ENCODE results near the gene SLC25A45. TPM values are rescaled to one million over a fixed set of nuclear protein-coding genes. Genes with fewer than 3 reads are reported as not detected.

The SLC25A45 gene
- total and polyA plus RNA-seq, 7 donors = 3.7 to 18.5 (median 7.0) TPM

- intact Hi-C loops (cut with DNase I) = loop anchor here in 1 of 2 donors (5.0 kb wide), 1 partner anchor 164 kb away; no protein-coding TSS in a partner anchor
- Histone ChIP-seq H3K4me1 (peaks cover 31% of the 10 kb centered on the region), H3K9me3 (no peaks in the 10 kb centered on the region), H3K27ac (no peak overlapping the region), H3K4me3 (no peak overlapping the region), H3K36me3 (ENCODE audit: insufficient read depth in 1 of 2, low read depth in 1 of 2) (peaks cover 0 to 6% of the 10 kb centered on the region in 2 donors), H3K27me3 (ENCODE audit: insufficient read depth in 3 of 3, low read length in 2 of 3) (no peaks in the 10 kb centered on the region)
- DNase-seq (no peak), ATAC-seq (no peak)
- WGBS, 3 donors = 67 to 93% (median 87%) methylated on average over 8 of the region's 8 CpGs
- TF ChIP-seq CTCF (IDR thresholded peaks at IDR 0.05) = no peak
Measured at GRCh38 chr11:65357856-65358356, 24.5 kb downstream of the SLC25A45 start.

DNA sequence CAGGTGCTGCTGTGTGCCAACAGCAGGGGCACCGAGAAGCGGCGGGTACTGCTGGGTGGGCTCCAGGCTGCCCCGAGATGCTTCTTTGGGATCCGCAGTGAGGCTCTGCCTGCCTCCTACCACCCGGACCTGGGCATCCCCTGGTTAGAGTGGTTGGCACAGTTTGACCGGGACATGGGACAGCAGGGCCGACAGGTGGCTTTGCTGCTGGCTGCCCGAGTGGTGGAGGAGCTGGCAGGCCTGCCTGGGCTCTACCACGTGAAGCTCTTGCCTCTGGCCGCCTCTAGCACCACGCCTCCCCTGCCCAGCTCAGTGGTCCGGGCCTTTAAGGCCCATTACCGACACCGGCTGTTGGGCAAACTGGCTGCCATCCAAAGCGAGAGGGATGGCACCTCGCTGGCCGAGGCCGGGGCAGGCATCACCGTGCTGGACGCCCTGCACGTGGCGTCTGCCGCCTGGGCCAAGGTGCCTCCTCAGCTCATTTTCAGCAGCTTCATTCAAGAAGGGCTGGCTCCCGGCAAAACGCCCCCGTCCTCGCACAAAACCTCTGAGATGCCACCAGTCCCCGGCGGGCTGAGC, 26.0 kb downstream of the SLC25A45 start:
- DNase-seq (peak; percentile 61 to 87), ATAC-seq (peak; percentile 68 to 84 (median 76))
- Histone ChIP-seq H3K27ac (peak overlapping the region; percentile 39), H3K4me1 (peaks cover 31% of the 10 kb centered on the region), H3K27me3 (ENCODE audit: insufficient read depth in 3 of 3, low read length in 2 of 3) (no peaks in the 10 kb centered on the region), H3K4me3 (peak overlapping the region; percentile 77), H3K9me3 (no peaks in the 10 kb centered on the region), H3K36me3 (ENCODE audit: insufficient read depth in 1 of 2, low read depth in 1 of 2) (peaks cover 4 to 18% of the 10 kb centered on the region in 2 donors)
- TF ChIP-seq CTCF (IDR thresholded peaks at IDR 0.05) = no peak
- WGBS, 3 donors = 39 to 47% (median 42%) methylated on average over 30 of the region's 30 CpGs
- intact Hi-C loops (cut with DNase I) = loop anchor here in 1 of 2 donors (5.0 kb wide), 1 partner anchor 166 kb away; no protein-coding TSS in a partner anchor

DNA sequence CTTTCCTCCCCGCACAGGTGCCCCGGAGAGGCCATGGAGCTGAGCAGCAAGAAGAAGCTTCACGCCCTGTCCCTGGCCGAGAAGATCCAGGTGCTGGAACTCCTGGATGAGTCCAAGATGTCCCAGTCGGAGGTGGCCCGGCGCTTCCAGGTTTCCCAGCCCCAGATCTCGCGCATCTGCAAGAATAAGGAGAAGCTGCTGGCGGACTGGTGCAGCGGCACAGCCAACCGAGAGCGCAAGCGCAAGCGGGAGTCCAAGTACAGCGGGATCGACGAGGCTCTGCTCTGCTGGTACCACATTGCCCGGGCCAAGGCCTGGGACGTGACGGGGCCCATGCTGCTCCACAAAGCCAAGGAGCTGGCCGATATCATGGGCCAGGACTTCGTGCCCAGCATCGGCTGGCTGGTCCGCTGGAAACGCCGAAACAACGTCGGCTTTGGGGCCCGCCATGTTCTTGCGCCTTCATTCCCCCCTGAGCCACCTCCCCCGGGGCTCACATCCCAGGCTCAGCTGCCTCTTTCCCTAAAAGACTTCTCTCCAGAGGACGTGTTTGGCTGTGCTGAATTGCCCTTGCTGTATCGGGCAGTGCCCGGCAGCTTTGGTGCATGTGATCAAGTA, 26.6 kb downstream of the SLC25A45 start:
- ATAC-seq = peak in 3 of 4 donors; percentile 20 to 30 (median 23)
- H3K27ac ChIP-seq = peak overlapping the region; percentile 39
- peak overlapping the region; percentile 77 for H3K4me3 ChIP-seq

GRCh38 chr11:65355013-65355775, 27.3 kb downstream of the SLC25A45 start:
- intact Hi-C loops (cut with DNase I) = loop anchor here in 1 of 2 donors (5.0 kb wide), 1 partner anchor 167 kb away; no protein-coding TSS in a partner anchor
- TF ChIP-seq CTCF (IDR thresholded peaks at IDR 0.05) = no peak
- Histone ChIP-seq H3K27me3 (ENCODE audit: insufficient read depth in 3 of 3, low read length in 2 of 3) (no peaks in the 10 kb centered on the region), H3K27ac (peak overlapping the region; percentile 3), H3K9me3 (no peaks in the 10 kb centered on the region), H3K36me3 (ENCODE audit: insufficient read depth in 1 of 2, low read depth in 1 of 2) (peaks cover 4 to 31% of the 10 kb centered on the region in 2 donors), H3K4me3 (peak overlapping the region; percentile 77), H3K4me1 (peaks cover 31% of the 10 kb centered on the region)
- WGBS, 3 donors = 1 to 3% (median 2%) methylated on average over 31 to 47 of the region's 47 CpGs
- peak in 1 of 2 donors; percentile 65 for DNase-seq
- ATAC-seq = peak; percentile 3 to 7 (median 6)

More for the DNA sequence above, 26.6 kb downstream of the SLC25A45 start:
- peak; percentile 52 to 61 for DNase-seq
- intact Hi-C loops (cut with DNase I) = loop anchor here in 1 of 2 donors (5.0 kb wide), 1 partner anchor 166 kb away; no protein-coding TSS in a partner anchor
- 21 to 32% (median 24%) methylated on average over 29 to 35 of the region's 35 CpGs for WGBS, 3 donors
- Histone ChIP-seq H3K36me3 (ENCODE audit: insufficient read depth in 1 of 2, low read depth in 1 of 2) (peaks cover 4 to 24% of the 10 kb centered on the region in 2 donors), H3K4me1 (peaks cover 31% of the 10 kb centered on the region), H3K9me3 (no peaks in the 10 kb centered on the region), H3K27me3 (ENCODE audit: insufficient read depth in 3 of 3, low read length in 2 of 3) (no peaks in the 10 kb centered on the region)
- no peak for TF ChIP-seq CTCF (IDR thresholded peaks at IDR 0.05)
